GM19324 (cell line): ENCODE results near the gene TTYH1.
"Not testable (repeated sequence)": the region's sequence is repeated elsewhere in the genome, so short reads cannot be mapped to it uniquely, and the experiment has no call there.

ENCODE experiments used
- ATAC-seq: cut with Tn5 transposase; IDR thresholded peaks from one replicate; pipeline ENCODE4 v1.9.1; 2021; ENCODE audit warnings: mild to moderate bottlenecking, moderate library complexity; ENCODE audit not compliant: unreplicated experiment, low FRiP score

TTYH1 gene

GRCh38 chr19:54415208-54415900, at the start of gene TTYH1:
Gene TTYH1, plus strand, starts transcription at chr19:54415464. Its CDS starts 89 bp downstream, at chr19:54415553.
- no peak for ATAC-seq

GRCh38 chr19:54365798-54366197, 49.5 kb upstream of the TTYH1 start:
- not testable (repeated sequence) for ATAC-seq

GRCh38 chr19:54366811-54367210, 48.5 kb upstream of the TTYH1 start:
- ATAC-seq: no peak

- no peak for ATAC-seq
Measured at GRCh38 chr19:54369082-54369687, 46.1 kb upstream of the TTYH1 start.

- ATAC-seq: not testable (repeated sequence)
Measured at GRCh38 chr19:54369688-54370433, 45.4 kb upstream of the TTYH1 start.

- ATAC-seq: not testable (repeated sequence)
Measured at GRCh38 chr19:54370434-54370796, 44.8 kb upstream of the TTYH1 start.

- not testable (repeated sequence) for ATAC-seq
Measured at GRCh38 chr19:54371453-54371852, 43.8 kb upstream of the TTYH1 start.

- ATAC-seq: no peak
Measured at GRCh38 chr19:54373781-54374631, 41.3 kb upstream of the TTYH1 start.

GRCh38 chr19:54375181-54375938, 39.9 kb upstream of the TTYH1 start:
- not testable (repeated sequence) for ATAC-seq

- ATAC-seq: no peak
Measured at GRCh38 chr19:54376610-54377285, 38.5 kb upstream of the TTYH1 start.

- ATAC-seq: no peak
Measured at GRCh38 chr19:54379187-54379678, 36.0 kb upstream of the TTYH1 start.

GRCh38 chr19:54380897-54381296, 34.4 kb upstream of the TTYH1 start:
- ATAC-seq: no peak

- not testable (repeated sequence) for ATAC-seq
Measured at GRCh38 chr19:54382041-54382440, 33.2 kb upstream of the TTYH1 start.

GRCh38 chr19:54383330-54383729, 31.9 kb upstream of the TTYH1 start:
- no peak for ATAC-seq

GRCh38 chr19:54387991-54388801, 27.1 kb upstream of the TTYH1 start:
- no peak for ATAC-seq

- ATAC-seq: no peak
Measured at GRCh38 chr19:54388802-54389139, 26.5 kb upstream of the TTYH1 start.

- ATAC-seq: no peak
Measured at GRCh38 chr19:54389553-54389952, 25.7 kb upstream of the TTYH1 start.

- ATAC-seq: no peak
Measured at GRCh38 chr19:54390942-54391577, 24.2 kb upstream of the TTYH1 start.
